HCT116 (cell line): ENCODE results near the gene ANGPTL4.

Source experiments
- CEBPB ChIP-seq: IDR thresholded peaks from 2 replicates; pipeline ENCODE4 v1.6.1; 2012; ENCODE audit warnings: low read depth
- POLR2A ChIP-seq: IDR thresholded peaks from 2 replicates; pipeline ENCODE4 v1.7.0; 2011; ENCODE audit warnings: borderline replicate concordance; ENCODE audit not compliant: insufficient read depth, insufficient read length; ENCODE audit errors: extremely low read depth
- REST ChIP-seq: IDR thresholded peaks from 2 replicates; pipeline ENCODE4 v1.6.1; 2012; ENCODE audit warnings: low read depth
- SIN3A ChIP-seq: IDR thresholded peaks from 2 replicates; pipeline ENCODE4 v1.6.1; 2012; ENCODE audit warnings: low read depth

DNA sequence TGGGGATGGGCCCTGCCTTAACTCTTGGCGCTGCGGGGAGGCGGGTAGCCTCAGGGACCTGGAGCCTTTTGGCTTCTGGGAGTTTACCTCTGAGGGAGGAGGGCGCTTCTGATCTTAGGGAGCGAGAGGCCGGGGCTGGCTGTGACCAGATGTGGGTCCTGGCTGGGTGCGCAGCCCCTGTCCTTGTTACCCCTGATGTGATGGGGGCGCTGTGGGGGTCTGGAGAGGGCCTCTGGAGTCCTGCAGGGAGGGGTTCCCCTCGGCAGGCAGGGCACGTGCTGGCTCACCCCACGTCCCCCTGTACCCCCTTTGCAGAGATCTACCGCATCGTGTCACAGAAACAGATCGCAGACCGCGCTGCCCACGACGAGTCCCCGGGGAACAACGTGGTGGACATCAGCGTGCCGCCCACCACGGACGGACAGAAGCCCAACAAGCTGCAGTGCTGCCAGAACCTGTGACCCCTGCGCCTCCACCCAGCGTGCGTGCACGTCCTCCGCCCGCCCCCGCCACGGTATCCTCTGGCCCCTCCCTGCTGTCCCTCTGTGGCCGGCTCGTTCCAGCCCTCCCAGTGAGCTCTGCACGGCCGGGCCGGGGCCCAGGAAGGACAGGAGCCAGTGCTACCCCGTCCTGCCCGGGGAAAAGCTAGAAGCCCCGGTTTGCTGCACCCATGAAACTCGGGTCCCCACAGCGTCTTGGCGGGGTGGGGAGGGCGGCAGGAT, 39.3 kb downstream of the ANGPTL4 start:
- TF ChIP-seq POLR2A (no peak), REST (no peak), SIN3A (no peak), CEBPB (no peak)
